ENCODE data around the gene MYNN. TPM values are rescaled to one million over a fixed set of nuclear protein-coding genes. Genes with fewer than 3 reads are reported as not detected.
"Not testable (repeated sequence)": the region's sequence is repeated elsewhere in the genome, so short reads cannot be mapped to it uniquely, and the experiment has no call there.

Gene MYNN
- total RNA-seq, 1 experiment from 2014 or later, result 13.5 TPM

DNA sequence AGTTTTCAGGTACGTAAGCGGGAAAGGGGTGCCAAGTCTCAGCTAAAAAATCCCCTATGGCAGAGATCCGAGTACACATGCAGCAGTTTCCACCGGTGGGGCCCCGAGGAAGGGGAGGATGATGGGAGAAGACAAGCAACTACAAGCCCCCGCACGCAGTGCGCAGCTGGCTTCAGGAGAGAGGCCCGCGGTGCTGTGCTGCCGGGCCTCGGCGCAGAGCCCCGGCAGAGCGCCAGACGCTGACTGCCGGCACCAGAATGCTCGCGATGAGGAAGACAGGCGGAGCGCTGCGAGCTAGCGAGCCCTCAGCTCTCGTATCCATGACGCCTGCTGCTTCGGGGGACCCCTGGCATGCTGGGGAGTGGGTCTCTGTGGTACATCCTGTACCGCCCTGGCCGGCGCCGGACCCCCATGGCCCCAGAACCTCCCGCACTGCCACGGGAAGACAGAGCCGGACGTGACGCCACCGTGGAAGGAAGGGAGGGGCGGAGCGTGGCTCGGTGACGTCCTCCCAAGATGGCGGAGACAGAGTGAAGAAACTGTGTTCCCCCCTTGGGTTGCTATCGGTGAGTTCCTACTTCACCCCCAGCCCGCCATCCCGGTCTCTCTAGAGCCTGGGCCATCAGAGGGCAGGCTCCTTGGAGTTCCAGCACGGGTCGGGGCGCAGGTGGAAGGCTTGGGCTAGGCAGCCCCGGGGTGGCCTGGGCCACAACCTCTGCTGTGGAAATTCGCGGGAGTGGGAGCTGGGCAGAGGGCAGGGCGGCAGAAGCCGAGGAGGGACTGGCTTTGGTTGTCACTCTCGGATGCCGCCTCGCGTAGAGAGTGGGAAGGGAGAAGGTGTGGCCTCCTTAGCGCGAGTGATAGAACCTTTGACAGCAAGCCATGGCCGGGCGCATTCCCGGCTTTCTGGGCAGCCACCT lies at the start of gene MYNN (continued):
- TF ChIP-seq, protein P1, sequence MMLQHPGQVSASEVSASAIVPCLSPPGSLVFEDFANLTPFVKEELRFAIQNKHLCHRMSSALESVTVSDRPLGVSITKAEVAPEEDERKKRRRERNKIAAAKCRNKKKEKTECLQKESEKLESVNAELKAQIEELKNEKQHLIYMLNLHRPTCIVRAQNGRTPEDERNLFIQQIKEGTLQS (IDR thresholded peaks at IDR 0.05), result no peak
- peak; percentile 94 for TF ChIP-seq POLR2AphosphoS5 (IDR thresholded peaks at IDR 0.05; ENCODE audit: low read depth, low read length)
- TF ChIP-seq CBX3 (IDR thresholded peaks at IDR 0.05; ENCODE audit: low read depth), result no peak

GRCh38 chr3:169731857-169732256 lies 41.3 kb upstream of the MYNN start:
- H2AFZ ChIP-seq (ENCODE audit: low read depth, low read length, poor library complexity, severe bottlenecking); H3K4me1 ChIP-seq (ENCODE audit: control insufficient read depth in 1 of 2, insufficient read depth in 2 of 2, low read length in 2 of 2); POLR2A ChIA-PET; H3K9me3 ChIP-seq (ENCODE audit: control insufficient read depth in 1 of 2, insufficient read depth in 1 of 2, low read depth in 1 of 2, low read length in 2 of 2); H3K27ac ChIP-seq (ENCODE audit: low read depth, low read length); RAD21 ChIA-PET (ENCODE audit: low non-redundant PET in 1 of 2, low total read pairs in 2 of 2, uncharacterized antibody in 2 of 2, unreplicated experiment in 2 of 2); DNase-seq (ENCODE audit: low read depth, low spot score); H3K4me3 ChIP-seq (replicated peaks in 1 of 2; ENCODE audit: low read depth in 1 of 2, low read length in 2 of 2); H3K9ac ChIP-seq (ENCODE audit: low read length); H3K79me2 ChIP-seq (ENCODE audit: insufficient read depth, low read length); H4K20me1 ChIP-seq (ENCODE audit: insufficient read depth); H3K27me3 ChIP-seq (ENCODE audit: insufficient read depth, low read length); CTCF ChIA-PET; intact Hi-C loops (cut with micrococcal nuclease); H3K9me2 ChIP-seq (ENCODE audit: insufficient read depth); H3K4me2 ChIP-seq (ENCODE audit: low read length); H3K36me3 ChIP-seq (ENCODE audit: control insufficient read depth in 1 of 2, insufficient read depth in 2 of 2, low read length in 2 of 2); ATAC-seq; BruUV-seq (replicated peaks): not testable (repeated sequence)

DNA sequence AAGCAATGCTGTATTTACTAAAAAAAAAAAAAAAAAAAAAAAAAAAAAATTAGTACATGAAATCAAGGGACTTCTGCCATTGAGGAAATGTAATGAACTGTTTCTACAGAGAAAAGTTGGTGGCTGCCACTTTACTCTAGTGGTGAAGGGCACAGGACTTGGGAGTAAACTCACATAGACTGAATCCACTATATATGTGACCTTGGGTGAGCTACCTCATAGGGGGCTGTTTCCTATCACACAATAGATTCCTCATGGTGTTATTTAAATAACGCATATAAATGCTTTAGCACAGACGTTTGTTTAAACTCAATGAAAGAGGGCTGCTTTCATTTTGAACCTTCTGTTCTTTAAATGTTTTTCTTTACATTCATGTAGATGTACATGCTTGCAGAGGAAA lies 34.1 kb upstream of the MYNN start:
- H3K9me3 ChIP-seq (ENCODE audit: control insufficient read depth in 1 of 2, insufficient read depth in 1 of 2, low read depth in 1 of 2, low read length in 2 of 2), result no peaks in the 10 kb centered on the region
- H3K4me3 ChIP-seq (replicated peaks in 1 of 2; ENCODE audit: low read depth in 1 of 2, low read length in 2 of 2), result no peak overlapping the region
- H3K36me3 ChIP-seq (ENCODE audit: control insufficient read depth in 1 of 2, insufficient read depth in 2 of 2, low read length in 2 of 2), result no peaks in the 10 kb centered on the region
- ATAC-seq, result no peak
- no peaks in the 10 kb centered on the region for H3K27me3 ChIP-seq (ENCODE audit: insufficient read depth, low read length)
- H4K20me1 ChIP-seq (ENCODE audit: insufficient read depth), result no peaks in the 10 kb centered on the region
- no peak overlapping the region for H3K27ac ChIP-seq (ENCODE audit: low read depth, low read length)
- DNase-seq (ENCODE audit: low read depth, low spot score), result no peak
- POLR2A ChIA-PET, result no interaction called here
- CTCF ChIA-PET, result no interaction called here
- TF ChIP-seq, protein P2, sequence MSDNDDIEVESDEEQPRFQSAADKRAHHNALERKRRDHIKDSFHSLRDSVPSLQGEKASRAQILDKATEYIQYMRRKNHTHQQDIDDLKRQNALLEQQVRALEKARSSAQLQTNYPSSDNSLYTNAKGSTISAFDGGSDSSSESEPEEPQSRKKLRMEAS (IDR thresholded peaks at IDR 0.05), result no peak
- no peak for TF ChIP-seq ZNF274 (IDR thresholded peaks at IDR 0.05; ENCODE audit: low read depth, low read length)
- TF ChIP-seq, protein P1 (IDR thresholded peaks at IDR 0.05), result no peak
- no peak for TF ChIP-seq ZFX (IDR thresholded peaks at IDR 0.05)
- no peak for TF ChIP-seq TCF7L2 (IDR thresholded peaks at IDR 0.05; ENCODE audit: borderline replicate concordance, extremely low read depth, insufficient read depth, insufficient read length)
- TF ChIP-seq CBX3 (IDR thresholded peaks at IDR 0.05; ENCODE audit: low read depth), result no peak
- TF ChIP-seq YY1 (IDR thresholded peaks at IDR 0.05; ENCODE audit: extremely low read depth, insufficient replicate concordance, low read depth, low read length), result no peak
- H2AFZ ChIP-seq (ENCODE audit: low read depth, low read length, poor library complexity, severe bottlenecking), result no peak overlapping the region
- no peaks in the 10 kb centered on the region for H3K79me2 ChIP-seq (ENCODE audit: insufficient read depth, low read length)
- RAD21 ChIA-PET (ENCODE audit: low non-redundant PET in 1 of 2, low total read pairs in 2 of 2, uncharacterized antibody in 2 of 2, unreplicated experiment in 2 of 2), result no interaction called here
- H3K9ac ChIP-seq (ENCODE audit: low read length), result no peak overlapping the region
- intact Hi-C loops (cut with micrococcal nuclease), result no loop called here
- H3K9me2 ChIP-seq (ENCODE audit: insufficient read depth), result no peaks in the 10 kb centered on the region
- no peak overlapping the region for H3K4me2 ChIP-seq (ENCODE audit: low read length)
- no TSS peak for BruUV-seq (replicated peaks)
- no peaks in the 10 kb centered on the region for H3K4me1 ChIP-seq (ENCODE audit: control insufficient read depth in 1 of 2, insufficient read depth in 2 of 2, low read length in 2 of 2)
